H1 (cell line): ENCODE results near the gene CDKN2B-AS1. TPM values are rescaled to one million over a fixed set of nuclear protein-coding genes. Genes with fewer than 3 reads are reported as not detected.

ENCODE experiments used
- BRCA1 ChIP-seq: IDR thresholded peaks from 2 replicates; pipeline ENCODE4 v1.6.1; 2012; ENCODE audit warnings: low read depth, low read length, improper control_type of control experiment
- NRF1 ChIP-seq: IDR thresholded peaks from 2 replicates; pipeline ENCODE4 v1.6.1; 2011; ENCODE audit warnings: mild to moderate bottlenecking, low read depth, low read length, improper control_type of control experiment
- polyA plus RNA-seq, 7 experiments: library from polyadenylated mRNA; depleted of rRNA in 3 of 7; stranded (reverse) in 5 of 7; unstranded in 2 of 7; fragments of >200 nt in 5 of 7; fragments of 200-250 nt in 2 of 7; gene quantifications; 1 replicate in 5 of 7; 2 replicates in 1 of 7; 4 replicates in 1 of 7; pipeline versions ENCODE4 v1.2.1 to v1.2.3, GENCODE V29; 2011 to 2013; ENCODE audit warnings: missing spikeins in 2 of 7, mixed read lengths in 2 of 7
- total RNA-seq: library from RNA; stranded (reverse); fragmentation: NEBNext Ultra II Directional; extraction: Animal tissue kit (Norgen Biotek cat#: 25700); gene quantifications from 2 replicates; pipeline ENCODE4 v1.2.1, GENCODE V29; 2021
- TF ChIP-seq, protein P1 (sequence below), 3 experiments: IDR thresholded peaks; 1 replicate in 2 of 3; 2 replicates in 1 of 3; pipeline versions ENCODE4 v1.5.1 to v1.6.1; 2011; ENCODE audit warnings: low read length in 3 of 3, mild to moderate bottlenecking in 3 of 3, inconsistent platforms in 2 of 3, low read depth in 1 of 3, moderate library complexity in 1 of 3; ENCODE audit not compliant: insufficient read depth in 1 of 3; ENCODE audit errors: control extremely low read depth in 1 of 3
- TF ChIP-seq, protein P2 (sequence below): fragments of 300-600 bp; sonication (generic); IDR thresholded peaks from 2 replicates; pipeline ENCODE4 v1.7.1; 2012; ENCODE audit warnings: low read length, moderate library complexity, mild to moderate bottlenecking, inconsistent platforms; ENCODE audit not compliant: insufficient replicate concordance

CDKN2B-AS1 gene
- total and polyA plus RNA-seq, 2 of the 8 experiments (the other 6 are each of a cell fraction or from before 2014, with no cell fraction given), result not detected

DNA sequence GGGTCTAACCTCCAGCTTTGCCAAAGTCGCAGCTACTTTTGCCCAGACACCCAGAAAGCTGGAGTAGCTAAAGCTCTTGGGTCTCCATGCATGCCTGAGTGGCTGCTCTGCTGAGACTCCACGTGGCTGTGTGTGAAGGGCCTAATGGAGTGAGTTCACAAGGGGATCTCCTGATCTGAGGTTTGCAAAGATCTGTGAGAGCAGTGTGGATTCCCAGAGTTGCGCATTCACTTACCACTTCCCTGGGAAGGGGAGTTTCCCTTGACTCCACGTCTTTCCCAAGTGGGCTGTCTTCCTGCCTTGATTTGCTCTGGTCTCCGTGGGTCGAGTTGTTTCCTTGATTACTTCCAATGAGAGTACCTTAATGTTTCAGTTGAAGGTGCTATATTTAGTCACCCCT lies 32.1 kb downstream of the CDKN2B-AS1 start (continued):
- TF ChIP-seq, protein P1, sequence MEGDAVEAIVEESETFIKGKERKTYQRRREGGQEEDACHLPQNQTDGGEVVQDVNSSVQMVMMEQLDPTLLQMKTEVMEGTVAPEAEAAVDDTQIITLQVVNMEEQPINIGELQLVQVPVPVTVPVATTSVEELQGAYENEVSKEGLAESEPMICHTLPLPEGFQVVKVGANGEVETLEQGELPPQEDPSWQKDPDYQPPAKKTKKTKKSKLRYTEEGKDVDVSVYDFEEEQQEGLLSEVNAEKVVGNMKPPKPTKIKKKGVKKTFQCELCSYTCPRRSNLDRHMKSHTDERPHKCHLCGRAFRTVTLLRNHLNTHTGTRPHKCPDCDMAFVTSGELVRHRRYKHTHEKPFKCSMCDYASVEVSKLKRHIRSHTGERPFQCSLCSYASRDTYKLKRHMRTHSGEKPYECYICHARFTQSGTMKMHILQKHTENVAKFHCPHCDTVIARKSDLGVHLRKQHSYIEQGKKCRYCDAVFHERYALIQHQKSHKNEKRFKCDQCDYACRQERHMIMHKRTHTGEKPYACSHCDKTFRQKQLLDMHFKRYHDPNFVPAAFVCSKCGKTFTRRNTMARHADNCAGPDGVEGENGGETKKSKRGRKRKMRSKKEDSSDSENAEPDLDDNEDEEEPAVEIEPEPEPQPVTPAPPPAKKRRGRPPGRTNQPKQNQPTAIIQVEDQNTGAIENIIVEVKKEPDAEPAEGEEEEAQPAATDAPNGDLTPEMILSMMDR (IDR thresholded peaks at IDR 0.05; ENCODE audit: control extremely low read depth in 1 of 3, insufficient read depth in 1 of 3, low read depth in 1 of 3, low read length in 3 of 3), result no peak
- TF ChIP-seq NRF1 (no peak), BRCA1 (no peak)
- TF ChIP-seq, protein P2, sequence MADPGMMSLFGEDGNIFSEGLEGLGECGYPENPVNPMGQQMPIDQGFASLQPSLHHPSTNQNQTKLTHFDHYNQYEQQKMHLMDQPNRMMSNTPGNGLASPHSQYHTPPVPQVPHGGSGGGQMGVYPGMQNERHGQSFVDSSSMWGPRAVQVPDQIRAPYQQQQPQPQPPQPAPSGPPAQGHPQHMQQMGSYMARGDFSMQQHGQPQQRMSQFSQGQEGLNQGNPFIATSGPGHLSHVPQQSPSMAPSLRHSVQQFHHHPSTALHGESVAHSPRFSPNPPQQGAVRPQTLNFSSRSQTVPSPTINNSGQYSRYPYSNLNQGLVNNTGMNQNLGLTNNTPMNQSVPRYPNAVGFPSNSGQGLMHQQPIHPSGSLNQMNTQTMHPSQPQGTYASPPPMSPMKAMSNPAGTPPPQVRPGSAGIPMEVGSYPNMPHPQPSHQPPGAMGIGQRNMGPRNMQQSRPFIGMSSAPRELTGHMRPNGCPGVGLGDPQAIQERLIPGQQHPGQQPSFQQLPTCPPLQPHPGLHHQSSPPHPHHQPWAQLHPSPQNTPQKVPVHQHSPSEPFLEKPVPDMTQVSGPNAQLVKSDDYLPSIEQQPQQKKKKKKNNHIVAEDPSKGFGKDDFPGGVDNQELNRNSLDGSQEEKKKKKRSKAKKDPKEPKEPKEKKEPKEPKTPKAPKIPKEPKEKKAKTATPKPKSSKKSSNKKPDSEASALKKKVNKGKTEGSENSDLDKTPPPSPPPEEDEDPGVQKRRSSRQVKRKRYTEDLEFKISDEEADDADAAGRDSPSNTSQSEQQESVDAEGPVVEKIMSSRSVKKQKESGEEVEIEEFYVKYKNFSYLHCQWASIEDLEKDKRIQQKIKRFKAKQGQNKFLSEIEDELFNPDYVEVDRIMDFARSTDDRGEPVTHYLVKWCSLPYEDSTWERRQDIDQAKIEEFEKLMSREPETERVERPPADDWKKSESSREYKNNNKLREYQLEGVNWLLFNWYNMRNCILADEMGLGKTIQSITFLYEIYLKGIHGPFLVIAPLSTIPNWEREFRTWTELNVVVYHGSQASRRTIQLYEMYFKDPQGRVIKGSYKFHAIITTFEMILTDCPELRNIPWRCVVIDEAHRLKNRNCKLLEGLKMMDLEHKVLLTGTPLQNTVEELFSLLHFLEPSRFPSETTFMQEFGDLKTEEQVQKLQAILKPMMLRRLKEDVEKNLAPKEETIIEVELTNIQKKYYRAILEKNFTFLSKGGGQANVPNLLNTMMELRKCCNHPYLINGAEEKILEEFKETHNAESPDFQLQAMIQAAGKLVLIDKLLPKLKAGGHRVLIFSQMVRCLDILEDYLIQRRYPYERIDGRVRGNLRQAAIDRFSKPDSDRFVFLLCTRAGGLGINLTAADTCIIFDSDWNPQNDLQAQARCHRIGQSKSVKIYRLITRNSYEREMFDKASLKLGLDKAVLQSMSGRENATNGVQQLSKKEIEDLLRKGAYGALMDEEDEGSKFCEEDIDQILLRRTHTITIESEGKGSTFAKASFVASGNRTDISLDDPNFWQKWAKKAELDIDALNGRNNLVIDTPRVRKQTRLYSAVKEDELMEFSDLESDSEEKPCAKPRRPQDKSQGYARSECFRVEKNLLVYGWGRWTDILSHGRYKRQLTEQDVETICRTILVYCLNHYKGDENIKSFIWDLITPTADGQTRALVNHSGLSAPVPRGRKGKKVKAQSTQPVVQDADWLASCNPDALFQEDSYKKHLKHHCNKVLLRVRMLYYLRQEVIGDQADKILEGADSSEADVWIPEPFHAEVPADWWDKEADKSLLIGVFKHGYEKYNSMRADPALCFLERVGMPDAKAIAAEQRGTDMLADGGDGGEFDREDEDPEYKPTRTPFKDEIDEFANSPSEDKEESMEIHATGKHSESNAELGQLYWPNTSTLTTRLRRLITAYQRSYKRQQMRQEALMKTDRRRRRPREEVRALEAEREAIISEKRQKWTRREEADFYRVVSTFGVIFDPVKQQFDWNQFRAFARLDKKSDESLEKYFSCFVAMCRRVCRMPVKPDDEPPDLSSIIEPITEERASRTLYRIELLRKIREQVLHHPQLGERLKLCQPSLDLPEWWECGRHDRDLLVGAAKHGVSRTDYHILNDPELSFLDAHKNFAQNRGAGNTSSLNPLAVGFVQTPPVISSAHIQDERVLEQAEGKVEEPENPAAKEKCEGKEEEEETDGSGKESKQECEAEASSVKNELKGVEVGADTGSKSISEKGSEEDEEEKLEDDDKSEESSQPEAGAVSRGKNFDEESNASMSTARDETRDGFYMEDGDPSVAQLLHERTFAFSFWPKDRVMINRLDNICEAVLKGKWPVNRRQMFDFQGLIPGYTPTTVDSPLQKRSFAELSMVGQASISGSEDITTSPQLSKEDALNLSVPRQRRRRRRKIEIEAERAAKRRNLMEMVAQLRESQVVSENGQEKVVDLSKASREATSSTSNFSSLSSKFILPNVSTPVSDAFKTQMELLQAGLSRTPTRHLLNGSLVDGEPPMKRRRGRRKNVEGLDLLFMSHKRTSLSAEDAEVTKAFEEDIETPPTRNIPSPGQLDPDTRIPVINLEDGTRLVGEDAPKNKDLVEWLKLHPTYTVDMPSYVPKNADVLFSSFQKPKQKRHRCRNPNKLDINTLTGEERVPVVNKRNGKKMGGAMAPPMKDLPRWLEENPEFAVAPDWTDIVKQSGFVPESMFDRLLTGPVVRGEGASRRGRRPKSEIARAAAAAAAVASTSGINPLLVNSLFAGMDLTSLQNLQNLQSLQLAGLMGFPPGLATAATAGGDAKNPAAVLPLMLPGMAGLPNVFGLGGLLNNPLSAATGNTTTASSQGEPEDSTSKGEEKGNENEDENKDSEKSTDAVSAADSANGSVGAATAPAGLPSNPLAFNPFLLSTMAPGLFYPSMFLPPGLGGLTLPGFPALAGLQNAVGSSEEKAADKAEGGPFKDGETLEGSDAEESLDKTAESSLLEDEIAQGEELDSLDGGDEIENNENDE, result no peak
